ENCODE results near the gene PPFIBP1.
"Not testable (repeated sequence)": the region's sequence is repeated elsewhere in the genome, so short reads cannot be mapped to it uniquely, and the experiment has no call there.

Gene PPFIBP1

GRCh38 chr12:27732281-27732680 lies 208.3 kb downstream of the PPFIBP1 start:
- no peak for DNase-seq

DNA sequence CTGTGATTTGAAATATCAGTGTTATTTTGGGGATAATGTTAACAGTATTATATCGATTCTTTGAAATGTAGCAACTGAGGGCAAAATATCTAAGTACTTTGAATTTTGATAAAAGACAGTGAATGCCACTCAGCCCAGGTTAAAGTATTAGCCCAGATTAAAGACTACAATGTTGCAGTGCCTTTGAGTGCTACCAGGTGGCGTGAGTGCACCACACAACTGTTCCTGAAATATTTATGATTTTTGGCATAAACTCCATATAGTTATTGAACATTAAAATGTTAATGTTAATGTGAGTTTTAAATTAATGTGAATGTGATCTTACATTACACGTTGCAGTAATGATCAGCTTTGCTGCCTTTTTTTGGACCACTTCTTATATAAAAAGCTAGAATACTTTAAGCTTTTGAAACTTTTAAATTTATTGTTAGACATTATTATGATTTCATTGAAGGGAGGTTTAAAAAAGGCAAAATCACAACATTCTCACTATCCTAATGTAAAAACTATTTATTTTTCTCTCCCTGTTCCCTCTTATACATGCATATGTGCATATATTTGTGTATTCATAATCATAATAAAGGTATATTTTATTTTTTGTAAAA lies 209.1 kb downstream of the PPFIBP1 start:
- DNase-seq: peak; percentile 44

GRCh38 chr12:27733791-27734190 lies 209.8 kb downstream of the PPFIBP1 start:
- no peak for DNase-seq

- not testable (repeated sequence) for DNase-seq
Measured at GRCh38 chr12:27734321-27734720, 210.3 kb downstream of the PPFIBP1 start.

GRCh38 chr12:27743601-27744000 lies 219.6 kb downstream of the PPFIBP1 start:
- no peak for DNase-seq

Data from CD4-positive, alpha-beta T cell treated with Interleukin-6 for 4 hours (primary cell).